Measurements from ENCODE around the gene AGR2.
"Not testable (repeated sequence)": the region's sequence is repeated elsewhere in the genome, so short reads cannot be mapped to it uniquely, and the experiment has no call there.

The AGR2 gene

DNA sequence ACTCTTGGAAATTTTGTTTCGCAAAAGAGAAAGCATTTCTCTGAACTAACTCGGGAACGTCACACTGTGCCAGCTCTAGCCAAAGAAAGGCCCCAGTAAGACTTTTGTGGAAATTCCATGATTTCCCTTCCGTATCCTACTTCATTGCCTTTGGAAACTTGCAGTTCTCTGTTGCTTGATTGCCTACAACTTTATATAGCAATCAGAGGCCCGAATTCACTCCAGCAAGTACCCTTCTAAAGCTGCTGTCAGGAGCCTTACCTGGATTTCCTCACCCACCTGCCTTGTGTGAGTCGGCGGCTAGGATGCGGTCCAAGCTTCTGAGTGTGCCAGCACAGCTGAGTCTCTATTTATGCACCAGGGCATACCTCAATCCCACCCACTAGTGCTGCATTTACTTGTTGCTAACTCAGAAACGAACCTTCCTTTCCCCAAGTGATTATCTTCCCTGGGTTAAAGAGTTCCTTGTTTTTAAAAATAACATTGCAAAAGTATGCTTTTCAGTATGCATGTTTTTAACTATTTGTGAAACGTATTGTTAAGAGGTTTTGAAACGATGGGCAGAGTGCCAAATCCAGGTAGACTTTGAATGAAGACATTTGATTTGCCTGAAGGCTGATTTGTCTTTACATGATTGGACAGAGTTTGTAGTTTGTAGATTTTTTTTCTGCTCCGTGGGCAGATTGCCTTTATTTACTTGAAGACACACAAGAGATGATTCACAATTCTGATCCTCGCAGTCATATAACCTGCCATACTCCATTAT lies at the start of gene AGR2:
Gene AGR2 (minus strand): TSS at position 326 of the 766 bp plus-strand sequence. CDS start 3,203 bp downstream, outside the sequence.
- no peak for TF ChIP-seq ZNF274 (IDR thresholded peaks at IDR 0.05; ENCODE audit: low read depth, low read length)
- no peak within 1 kb of the TSS for H3K4me3 ChIP-seq (ENCODE audit: low read length)

DNA sequence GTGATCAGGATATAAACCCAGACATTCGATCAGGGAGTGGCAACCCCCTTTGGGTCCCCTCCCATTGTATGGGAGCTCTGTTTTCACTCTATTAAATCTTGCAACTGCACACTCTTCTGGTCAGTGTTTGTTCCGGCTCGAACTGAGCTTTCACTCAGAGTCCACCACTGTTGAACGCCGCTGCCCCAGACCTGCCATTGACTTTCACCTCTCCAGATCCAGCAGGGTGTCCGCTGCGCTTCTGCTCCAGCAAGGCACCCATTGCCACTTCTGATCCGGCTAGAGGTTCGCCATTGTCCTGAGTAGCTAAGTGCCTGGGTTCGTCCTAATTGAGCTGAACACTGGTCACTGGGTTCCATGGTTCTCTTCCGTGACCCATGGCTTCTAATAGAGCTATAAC lies 48.4 kb upstream of the AGR2 start:
- not testable (repeated sequence) for H3K4me3 ChIP-seq (ENCODE audit: low read length)

DNA sequence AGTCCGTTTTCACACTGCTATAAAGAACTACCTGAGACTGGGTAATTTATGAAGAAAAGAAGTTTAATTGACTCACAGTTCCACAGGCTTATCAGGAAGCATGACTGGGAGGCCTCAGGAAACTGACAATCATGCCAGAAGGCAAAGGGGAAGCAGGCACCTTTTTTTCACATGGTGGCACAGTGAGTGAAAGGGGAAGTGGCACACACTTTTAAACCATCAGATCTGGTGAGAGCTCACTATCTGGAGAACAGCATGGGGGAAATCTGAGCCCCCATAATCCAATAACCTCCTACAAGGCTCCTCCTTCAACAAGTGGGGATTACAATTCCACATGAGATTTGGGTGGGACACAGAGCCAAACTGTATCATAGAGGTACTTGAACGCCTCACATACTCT lies 47.0 kb upstream of the AGR2 start:
- no peak overlapping the region for H3K4me3 ChIP-seq (ENCODE audit: low read length)
- TF ChIP-seq ZNF274 (IDR thresholded peaks at IDR 0.05; ENCODE audit: low read depth, low read length): no peak

DNA sequence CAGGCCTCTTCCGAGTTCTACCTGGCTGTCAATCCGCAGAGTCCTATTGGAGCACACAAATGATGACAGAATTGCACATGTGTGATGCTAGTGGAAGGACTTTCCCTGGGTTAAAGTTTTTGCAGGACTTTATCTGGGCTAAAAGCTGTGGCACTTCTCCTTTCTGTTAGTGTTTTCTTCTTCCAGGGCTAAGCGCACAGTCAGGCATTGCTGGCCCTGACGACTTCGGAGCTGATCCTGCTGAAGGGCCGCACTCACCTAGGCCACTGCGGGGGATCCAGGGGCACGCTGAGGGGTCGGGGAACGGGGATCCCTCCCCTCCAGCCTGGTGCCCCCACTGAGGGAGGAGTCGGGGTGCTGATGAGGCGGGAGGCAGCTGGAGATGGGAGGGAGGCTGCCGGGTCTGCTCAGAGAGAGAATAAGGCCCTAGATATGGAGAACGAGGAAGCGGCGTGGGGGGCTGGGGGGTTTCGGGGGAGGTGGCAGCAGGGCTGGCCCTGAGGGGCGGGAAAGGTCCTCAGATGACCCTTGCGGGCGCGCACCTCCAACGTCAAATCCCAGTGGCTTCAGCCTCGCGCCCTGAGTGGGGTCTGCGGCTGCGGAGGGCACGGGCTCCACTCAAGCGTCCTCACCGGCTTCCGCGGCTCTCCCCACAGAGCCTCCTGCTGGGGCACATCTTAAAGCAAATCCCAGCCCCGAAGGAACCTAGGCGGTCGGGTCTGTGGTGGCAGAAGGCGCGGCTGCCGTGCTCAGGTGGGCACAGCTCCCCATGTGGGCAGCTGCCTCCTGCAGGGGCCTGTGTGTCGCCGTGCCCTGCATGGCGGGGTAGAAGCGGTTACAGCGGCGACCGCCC lies 46.0 kb upstream of the AGR2 start:
- H3K4me3 ChIP-seq (ENCODE audit: low read length): no peak overlapping the region

DNA sequence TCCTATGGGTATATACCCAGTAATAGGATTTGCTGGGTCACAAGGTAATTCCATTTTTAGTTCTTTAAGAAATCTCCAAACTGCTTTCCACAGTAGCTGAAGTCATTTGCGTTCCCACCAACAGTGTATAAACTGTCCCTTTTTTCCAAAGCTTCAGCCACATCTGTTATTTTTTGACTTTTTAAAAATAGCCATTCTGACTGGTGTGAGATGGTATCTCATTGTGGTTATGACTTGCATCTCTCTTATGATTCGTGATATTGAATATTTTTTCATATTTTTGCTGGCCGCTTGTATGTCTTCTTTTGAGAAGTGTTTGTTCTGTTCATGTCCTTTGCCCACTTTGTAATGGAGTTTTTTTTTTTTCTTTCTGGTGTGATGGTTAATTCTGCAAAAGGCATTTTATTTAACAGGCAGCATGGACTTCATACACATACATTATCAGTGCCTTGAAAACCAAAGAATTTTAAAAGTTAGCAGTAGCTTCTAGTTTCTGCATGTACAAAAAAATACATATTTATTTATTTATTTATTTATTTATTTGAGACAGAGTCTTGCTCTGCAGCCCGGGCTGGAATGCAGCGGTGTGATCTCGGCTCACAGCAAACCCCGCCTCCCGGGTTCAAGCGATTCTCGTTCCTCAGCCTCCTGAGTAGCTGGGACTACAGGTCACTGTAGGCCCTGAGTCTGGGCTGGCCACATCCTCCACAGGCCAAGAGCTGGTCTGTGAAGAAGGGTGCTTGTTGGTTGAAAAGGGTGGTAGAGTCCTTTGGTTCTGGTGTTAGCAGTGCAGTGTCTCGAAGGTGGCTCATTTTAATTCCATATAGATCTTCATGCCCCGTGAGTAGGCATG lies 44.7 kb upstream of the AGR2 start:
- no peak overlapping the region for H3K4me3 ChIP-seq (ENCODE audit: low read length)
- TF ChIP-seq ZNF274 (IDR thresholded peaks at IDR 0.05; ENCODE audit: low read depth, low read length): no peak

More for the DNA sequence above, 46.0 kb upstream of the AGR2 start:
- TF ChIP-seq ZNF274 (IDR thresholded peaks at IDR 0.05; ENCODE audit: low read depth, low read length): no peak

DNA sequence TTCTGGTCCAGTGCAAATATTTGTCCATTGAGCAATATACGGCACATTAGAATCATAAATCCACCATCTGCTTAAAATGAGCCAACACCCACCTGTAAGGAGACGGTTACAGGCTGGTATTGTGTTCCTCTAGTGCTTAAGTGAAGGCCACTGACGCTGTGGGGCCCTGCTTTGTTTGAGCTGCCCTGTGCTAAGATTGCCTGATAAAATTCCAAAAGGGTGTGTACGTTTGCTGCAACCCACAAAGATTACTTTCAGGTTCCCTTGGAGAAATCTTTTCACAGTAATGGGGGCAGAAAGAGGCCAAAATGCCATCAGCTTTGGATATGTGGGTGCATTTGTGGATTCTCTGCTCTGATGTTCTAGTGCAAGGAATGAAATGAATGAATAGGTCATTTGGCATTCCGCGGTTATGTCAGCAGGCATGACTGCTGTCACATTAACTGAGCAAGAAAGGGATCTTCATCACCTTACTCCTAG lies 42.6 kb upstream of the AGR2 start:
- no peak overlapping the region for H3K4me3 ChIP-seq (ENCODE audit: low read length)
- no peak for TF ChIP-seq ZNF274 (IDR thresholded peaks at IDR 0.05; ENCODE audit: low read depth, low read length)

DNA sequence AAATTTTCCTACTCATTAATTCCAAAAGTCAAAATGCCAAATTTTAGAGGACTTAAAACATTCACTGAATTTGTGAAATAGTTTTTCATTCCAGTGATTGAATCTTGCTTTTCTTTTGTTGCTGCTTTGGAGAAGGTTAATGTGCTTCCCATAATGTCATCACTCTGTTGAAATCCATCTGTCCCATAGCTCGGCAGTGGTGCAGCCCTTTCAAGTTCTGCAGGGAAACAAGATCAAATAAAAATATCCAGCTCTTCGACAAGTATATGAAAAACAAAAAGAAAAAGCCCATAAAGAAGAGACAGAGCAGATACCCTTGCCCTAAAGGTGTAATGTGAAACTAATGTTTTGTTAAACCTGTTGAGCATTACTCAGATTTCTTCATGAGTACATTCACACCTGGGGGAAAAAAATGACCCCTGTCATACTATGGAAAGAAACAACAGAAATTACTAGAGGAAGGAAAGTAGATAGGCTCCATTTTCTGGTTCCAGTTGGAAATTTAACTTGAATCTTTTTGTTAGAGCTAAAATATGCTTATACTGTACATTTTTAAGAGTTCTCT lies 41.9 kb upstream of the AGR2 start:
- no peak for TF ChIP-seq ZNF274 (IDR thresholded peaks at IDR 0.05; ENCODE audit: low read depth, low read length)
- H3K4me3 ChIP-seq (ENCODE audit: low read length): no peak overlapping the region

DNA sequence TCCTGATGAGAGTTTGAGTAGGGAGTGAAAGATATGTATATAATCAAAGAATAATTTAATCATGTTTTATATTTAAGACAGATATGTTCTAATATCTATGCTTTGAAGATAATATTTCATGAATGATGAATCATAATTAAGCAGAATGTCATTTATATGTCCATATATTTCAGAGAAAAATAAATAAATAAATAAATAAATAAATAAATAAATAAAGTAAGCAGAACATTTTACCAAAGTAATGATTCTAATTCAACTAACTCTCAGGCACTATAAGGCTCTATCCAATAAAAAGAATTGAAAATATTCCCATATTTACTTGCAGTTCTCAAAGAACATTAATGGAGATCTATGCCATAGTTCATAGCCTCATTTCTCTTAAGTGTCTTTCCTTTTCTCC lies 40.9 kb upstream of the AGR2 start:
- no peak for TF ChIP-seq ZNF274 (IDR thresholded peaks at IDR 0.05; ENCODE audit: low read depth, low read length)
- no peak overlapping the region for H3K4me3 ChIP-seq (ENCODE audit: low read length)

DNA sequence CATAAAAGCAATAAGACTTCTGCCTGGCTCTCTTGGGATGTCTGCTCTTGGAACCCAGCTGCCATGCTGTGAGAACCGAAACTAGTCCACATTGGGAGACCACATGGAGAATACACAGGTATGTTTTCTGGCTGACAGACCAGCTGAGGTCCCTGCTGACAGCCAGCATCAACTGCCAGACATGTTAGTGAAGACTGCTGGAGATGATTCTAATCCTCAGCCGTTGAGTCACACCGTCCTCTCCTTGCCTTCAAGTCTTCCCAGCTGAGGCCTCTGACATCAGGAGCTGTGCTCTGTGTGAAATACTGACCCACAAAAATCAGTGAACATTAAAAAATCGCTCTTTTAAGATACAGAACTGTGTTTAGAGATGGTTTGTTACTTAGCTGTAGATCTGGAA lies 36.9 kb upstream of the AGR2 start:
- no peak overlapping the region for H3K4me3 ChIP-seq (ENCODE audit: low read length)
- TF ChIP-seq ZNF274 (IDR thresholded peaks at IDR 0.05; ENCODE audit: low read depth, low read length): no peak

DNA sequence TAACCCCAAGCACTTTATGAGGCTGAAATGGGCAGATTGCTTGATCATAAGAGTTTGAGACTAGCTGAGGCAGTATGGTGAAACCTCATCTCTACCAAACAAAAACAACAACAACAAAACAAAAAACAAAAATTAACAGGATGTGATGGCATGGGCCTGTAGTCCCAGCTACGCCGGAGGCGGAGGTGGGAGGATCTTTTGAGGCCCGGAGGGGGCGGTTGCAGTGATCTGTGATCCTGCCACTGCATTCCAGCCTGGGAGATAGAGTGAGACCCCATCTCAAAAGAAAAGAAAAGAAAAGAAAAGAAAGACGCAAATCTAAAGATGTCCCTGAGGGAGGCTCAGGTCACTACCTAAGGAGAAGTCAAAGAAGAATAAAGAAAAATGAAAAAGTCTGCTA lies 35.3 kb upstream of the AGR2 start:
- no peak overlapping the region for H3K4me3 ChIP-seq (ENCODE audit: low read length)
- no peak for TF ChIP-seq ZNF274 (IDR thresholded peaks at IDR 0.05; ENCODE audit: low read depth, low read length)

DNA sequence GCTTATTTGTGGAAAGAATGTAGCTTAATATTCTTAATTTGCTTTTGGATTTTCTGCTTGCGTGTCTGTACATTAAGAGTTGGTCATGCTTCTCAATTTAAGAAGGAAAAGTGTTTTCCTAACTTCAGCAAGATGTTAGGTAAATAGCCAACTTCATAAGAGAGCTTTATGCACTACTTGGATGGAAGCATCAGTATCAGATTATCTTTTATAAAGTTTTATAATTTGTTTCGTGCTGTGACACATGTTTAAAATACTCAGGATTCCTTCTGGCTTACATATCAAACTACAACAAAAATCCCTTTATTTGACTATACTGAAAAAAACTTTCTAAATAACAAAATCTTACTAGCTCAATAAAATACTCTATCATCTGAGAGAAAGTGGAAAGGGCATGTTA lies 34.8 kb upstream of the AGR2 start:
- TF ChIP-seq ZNF274 (IDR thresholded peaks at IDR 0.05; ENCODE audit: low read depth, low read length): no peak

DNA sequence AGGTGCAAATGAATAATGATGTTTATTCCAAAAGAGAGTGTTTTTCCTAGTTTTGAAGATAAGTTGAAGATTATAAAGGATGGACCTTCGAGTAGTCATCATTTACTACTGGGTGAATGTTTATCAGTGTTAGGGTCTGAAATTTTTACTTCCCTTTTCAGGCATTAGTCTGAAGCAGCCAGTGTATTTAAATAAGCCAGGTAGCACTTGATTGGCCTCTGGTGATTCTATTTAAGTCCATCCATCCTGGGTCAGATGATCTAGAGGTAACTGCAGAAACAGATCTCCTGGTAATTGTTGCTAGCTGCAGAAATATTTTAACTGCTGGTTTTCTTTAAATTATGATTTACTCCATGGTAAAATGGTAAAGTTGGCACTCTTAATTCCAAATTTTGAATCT lies 34.1 kb upstream of the AGR2 start:
- TF ChIP-seq ZNF274 (IDR thresholded peaks at IDR 0.05; ENCODE audit: low read depth, low read length): no peak
- H3K4me3 ChIP-seq (ENCODE audit: low read length): no peak overlapping the region

More for the DNA sequence above, 34.8 kb upstream of the AGR2 start:
- H3K4me3 ChIP-seq (ENCODE audit: low read length): no peak overlapping the region

DNA sequence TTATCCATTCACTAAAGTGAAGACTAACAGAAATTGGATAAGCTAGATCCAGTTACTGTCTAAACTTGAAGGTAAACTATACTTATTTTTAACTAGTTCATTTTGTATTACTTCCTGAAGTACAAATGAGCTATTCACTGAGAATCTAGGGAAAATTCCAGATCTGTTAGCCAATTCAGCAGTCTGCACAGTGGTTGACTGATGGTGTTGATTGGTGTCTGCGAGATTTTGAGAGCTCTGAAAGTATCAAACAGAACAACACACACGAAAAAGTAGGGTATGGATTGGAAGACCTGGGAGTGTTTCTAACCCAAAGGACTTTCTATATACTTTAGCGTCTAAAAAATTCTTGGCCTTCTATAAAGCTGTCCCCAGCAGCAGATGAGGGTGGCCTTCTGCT lies 33.6 kb upstream of the AGR2 start:
- TF ChIP-seq ZNF274 (IDR thresholded peaks at IDR 0.05; ENCODE audit: low read depth, low read length): no peak
- no peak overlapping the region for H3K4me3 ChIP-seq (ENCODE audit: low read length)

DNA sequence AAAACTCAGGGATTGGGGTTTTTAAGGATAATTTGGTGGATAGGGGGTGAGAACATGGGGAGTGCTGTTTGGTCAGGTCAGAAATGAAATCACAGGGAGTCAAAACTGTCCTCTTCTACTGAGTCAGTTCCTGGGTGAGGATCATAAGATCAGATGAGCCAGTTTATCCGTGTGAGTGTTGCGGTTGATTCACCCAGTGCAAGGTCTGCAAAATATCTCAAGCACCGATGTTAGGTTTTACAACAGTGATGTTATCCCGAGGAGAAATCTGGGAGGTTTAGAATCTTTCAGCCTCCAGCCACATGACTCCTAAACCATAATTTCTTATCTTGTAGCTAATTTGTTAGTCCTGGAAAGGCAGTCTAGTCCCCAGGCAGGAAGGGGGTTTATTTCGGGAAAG lies 31.7 kb upstream of the AGR2 start:
- TF ChIP-seq ZNF274 (IDR thresholded peaks at IDR 0.05; ENCODE audit: low read depth, low read length): no peak
- H3K4me3 ChIP-seq (ENCODE audit: low read length): no peak overlapping the region

Measured in GM08714 (cell line).